ENCODE measurements around the gene ZNF695.

- TF ChIP-seq POLR2A (IDR thresholded peaks at IDR 0.05; ENCODE audit: low read depth, low read length) (no peak), CTCF (IDR thresholded peaks at IDR 0.05; ENCODE audit: extremely low read depth in 1 of 2, insufficient read depth in 1 of 2, low read depth in 1 of 2, low read length in 2 of 2) (no peak), EZH2 (IDR thresholded peaks at IDR 0.05; ENCODE audit: borderline replicate concordance, low read depth, low read length, severe bottlenecking) (no peak)
Observed at GRCh38 chr1:246987083-246987690, 20.7 kb downstream of the ZNF695 start.

Measured in endothelial cell of umbilical vein (primary cell).